Measurements from ENCODE around the gene PDE6B. TPM values are rescaled to one million over a fixed set of nuclear protein-coding genes. Genes with fewer than 3 reads are reported as not detected.

Gene PDE6B
- total and polyA plus RNA-seq, 9 donors = 1.4 to 7.5 (median 4.6) TPM

DNA sequence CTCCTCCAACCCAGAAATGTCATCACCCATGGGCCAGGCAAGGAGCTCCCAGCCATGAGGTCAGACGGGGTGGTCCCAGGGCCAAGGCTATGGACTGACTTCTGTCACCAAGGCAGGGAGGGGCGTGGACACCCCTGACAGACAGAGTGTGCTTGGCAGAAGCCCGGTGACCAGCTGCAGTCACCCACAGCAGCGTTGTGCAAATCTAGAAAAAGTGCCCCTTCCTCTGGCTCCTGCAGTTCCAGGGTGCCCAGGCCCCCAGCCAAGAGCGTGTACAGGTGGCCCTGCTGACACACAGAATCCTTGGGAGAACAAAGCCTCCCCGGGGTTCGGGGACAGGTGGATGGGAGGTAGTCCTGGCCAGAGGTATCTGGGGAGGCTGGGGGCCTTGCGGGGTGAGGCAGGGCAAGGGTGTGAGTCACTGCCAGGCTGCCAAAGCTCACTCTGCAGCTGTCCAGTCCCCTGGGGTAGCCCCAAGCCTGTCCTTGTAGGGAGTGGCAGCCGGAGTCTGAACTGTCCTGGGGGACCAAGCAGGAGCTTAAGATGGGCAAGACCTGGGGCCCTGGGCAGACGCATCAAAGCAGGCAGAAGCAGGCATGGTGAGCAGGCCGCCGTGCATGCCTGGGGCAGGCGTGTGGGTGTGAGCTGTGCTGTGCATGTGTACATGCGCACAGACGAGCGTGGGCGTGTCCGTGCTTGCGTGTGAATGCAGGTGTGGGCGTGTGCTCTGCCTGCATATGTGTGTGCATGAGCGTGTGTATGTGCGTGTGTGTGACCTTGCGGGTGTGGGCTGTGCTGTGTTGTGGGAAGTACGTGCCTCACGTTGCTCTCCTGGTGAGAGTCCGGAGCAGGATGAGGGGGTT, 52.3 kb downstream of the PDE6B start:
- H3K4me3 ChIP-seq = no peak overlapping the region
- no peak for DNase-seq
- 32 to 54% (median 37%) methylated on average over 25 to 26 of the region's 26 CpGs for whole genome bisulfite sequencing, 3 donors
- no peak overlapping the region for H3K27ac ChIP-seq
- no peaks in the 10 kb centered on the region for H3K9me3 ChIP-seq
- no peaks in the 10 kb centered on the region for H3K27me3 ChIP-seq
- no peaks in the 10 kb centered on the region for H3K36me3 ChIP-seq
- intact Hi-C loops (cut with DNase I) = loop anchor here in 1 of 4 donors (10.0 kb wide), 2 partner anchors 107 to 1787 kb away; partner anchors contain the start of gene RNF4
- H3K4me1 ChIP-seq (ENCODE audit: insufficient read depth) = peaks cover 10% of the 10 kb centered on the region
- TF ChIP-seq, protein P1, sequence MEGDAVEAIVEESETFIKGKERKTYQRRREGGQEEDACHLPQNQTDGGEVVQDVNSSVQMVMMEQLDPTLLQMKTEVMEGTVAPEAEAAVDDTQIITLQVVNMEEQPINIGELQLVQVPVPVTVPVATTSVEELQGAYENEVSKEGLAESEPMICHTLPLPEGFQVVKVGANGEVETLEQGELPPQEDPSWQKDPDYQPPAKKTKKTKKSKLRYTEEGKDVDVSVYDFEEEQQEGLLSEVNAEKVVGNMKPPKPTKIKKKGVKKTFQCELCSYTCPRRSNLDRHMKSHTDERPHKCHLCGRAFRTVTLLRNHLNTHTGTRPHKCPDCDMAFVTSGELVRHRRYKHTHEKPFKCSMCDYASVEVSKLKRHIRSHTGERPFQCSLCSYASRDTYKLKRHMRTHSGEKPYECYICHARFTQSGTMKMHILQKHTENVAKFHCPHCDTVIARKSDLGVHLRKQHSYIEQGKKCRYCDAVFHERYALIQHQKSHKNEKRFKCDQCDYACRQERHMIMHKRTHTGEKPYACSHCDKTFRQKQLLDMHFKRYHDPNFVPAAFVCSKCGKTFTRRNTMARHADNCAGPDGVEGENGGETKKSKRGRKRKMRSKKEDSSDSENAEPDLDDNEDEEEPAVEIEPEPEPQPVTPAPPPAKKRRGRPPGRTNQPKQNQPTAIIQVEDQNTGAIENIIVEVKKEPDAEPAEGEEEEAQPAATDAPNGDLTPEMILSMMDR (IDR thresholded peaks at IDR 0.05) = no peak
- TF ChIP-seq POLR2A (IDR thresholded peaks at IDR 0.05) = no peak
- TF ChIP-seq EP300 (IDR thresholded peaks at IDR 0.05) = no peak

DNA sequence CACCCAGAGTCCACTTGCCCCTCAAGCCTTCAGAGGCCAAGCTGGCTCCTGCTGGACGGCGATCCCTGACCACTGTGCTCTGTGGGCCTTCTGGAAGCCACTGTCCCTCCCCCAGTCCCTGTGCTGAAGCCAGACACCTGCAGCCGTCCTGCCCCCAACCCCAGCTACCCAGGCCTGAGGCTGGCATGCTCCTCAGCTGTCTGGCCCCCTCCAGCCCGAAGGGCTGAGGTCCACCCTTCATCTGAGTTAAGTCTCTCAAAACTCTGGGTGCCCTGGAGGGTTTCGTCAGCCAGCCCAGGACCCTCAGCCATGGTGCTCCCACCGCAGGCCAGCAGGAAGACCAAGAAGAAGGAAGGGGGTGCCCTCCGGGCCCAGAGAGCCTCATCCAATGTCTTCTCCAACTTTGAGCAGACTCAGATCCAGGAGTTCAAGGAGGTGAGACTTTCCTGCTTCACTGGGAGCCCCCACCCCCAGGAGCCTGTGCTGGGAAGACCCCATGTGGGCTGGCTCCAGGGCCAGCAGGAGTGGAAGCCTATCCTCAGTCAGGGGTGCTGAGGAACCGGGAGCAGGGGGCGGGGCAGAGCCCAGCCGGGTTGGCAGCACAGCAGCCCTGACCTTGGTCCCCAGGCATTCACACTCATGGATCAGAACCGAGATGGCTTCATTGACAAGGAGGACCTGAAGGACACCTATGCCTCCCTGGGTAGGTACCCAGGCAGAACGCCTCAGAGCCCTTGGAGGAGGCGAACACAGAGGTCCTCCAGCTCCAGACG, 53.1 kb downstream of the PDE6B start:
- intact Hi-C loops (cut with DNase I) = loop anchor here in 1 of 4 donors (10.0 kb wide), 2 partner anchors 106 to 1786 kb away; partner anchors contain the start of gene RNF4
- Histone ChIP-seq H3K4me3 (no peak overlapping the region), H3K27me3 (no peaks in the 10 kb centered on the region), H3K36me3 (no peaks in the 10 kb centered on the region), H3K4me1 (ENCODE audit: insufficient read depth) (peaks cover 6% of the 10 kb centered on the region), H3K9me3 (no peaks in the 10 kb centered on the region), H3K27ac (no peak overlapping the region)
- DNase-seq = no peak
- 48 to 64% (median 61%) methylated on average over 12 to 14 of the region's 14 CpGs for WGBS, 3 donors
- TF ChIP-seq, protein P1 (IDR thresholded peaks at IDR 0.05) = no peak
- TF ChIP-seq POLR2A (IDR thresholded peaks at IDR 0.05) = no peak
- no peak for TF ChIP-seq EP300 (IDR thresholded peaks at IDR 0.05)

DNA sequence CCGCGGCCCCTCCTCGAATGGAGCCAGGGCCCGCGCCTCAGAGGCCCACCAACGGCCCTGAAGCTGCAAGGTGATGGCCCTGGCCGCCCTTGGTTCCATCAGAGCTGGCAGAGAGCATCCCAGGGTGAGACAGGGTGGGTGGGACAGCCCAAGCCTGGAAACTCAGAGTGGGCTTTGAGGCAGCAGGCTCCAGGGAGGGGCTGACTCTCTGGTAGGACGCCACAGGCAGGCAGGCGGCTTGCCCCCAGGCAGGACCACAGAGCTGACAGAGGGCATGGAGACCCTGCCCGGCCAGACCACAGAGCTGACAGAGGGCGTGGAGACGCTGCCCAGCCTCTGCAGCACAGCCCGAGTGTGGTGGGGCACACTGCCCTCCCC, 53.7 kb downstream of the PDE6B start:
- peaks cover 5% of the 10 kb centered on the region for H3K4me1 ChIP-seq (ENCODE audit: insufficient read depth)
- no peaks in the 10 kb centered on the region for H3K36me3 ChIP-seq
- DNase-seq = no peak
- TF ChIP-seq POLR2A (IDR thresholded peaks at IDR 0.05) (no peak), EP300 (IDR thresholded peaks at IDR 0.05) (no peak)
- TF ChIP-seq, protein P1 (IDR thresholded peaks at IDR 0.05) = no peak
- intact Hi-C loops (cut with DNase I) = loop anchor here in 1 of 4 donors (10.0 kb wide), 2 partner anchors 106 to 1786 kb away; partner anchors contain the start of gene RNF4
- H3K9me3 ChIP-seq = no peaks in the 10 kb centered on the region
- WGBS, 3 donors = 56 to 78% (median 66%) methylated on average over 10 to 13 of the region's 13 CpGs
- no peak overlapping the region for H3K27ac ChIP-seq
- no peak overlapping the region for H3K4me3 ChIP-seq
- no peaks in the 10 kb centered on the region for H3K27me3 ChIP-seq

DNA sequence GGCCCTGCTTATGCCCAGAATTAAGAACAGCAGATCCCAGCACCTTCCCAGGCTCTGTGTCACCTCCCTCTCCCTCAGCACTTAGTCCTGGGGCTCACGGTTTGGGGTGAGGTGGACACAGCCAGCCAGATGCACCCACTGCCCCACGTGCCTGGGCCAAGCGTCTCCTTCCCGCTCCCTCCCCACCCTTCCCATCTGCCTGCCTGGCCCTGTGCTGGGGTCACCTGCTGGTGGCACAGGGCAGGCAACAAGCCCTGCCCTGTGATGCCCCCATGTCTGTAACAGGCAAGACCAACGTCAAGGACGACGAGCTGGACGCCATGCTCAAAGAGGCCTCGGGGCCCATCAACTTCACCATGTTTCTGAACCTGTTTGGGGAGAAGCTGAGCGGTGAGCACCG, 54.3 kb downstream of the PDE6B start:
- WGBS, 3 donors = 72 to 74% (median 74%) methylated on average over 11 of the region's 11 CpGs
- TF ChIP-seq EP300 (IDR thresholded peaks at IDR 0.05) (no peak), POLR2A (IDR thresholded peaks at IDR 0.05) (no peak)
- TF ChIP-seq, protein P1 (IDR thresholded peaks at IDR 0.05) = no peak
- intact Hi-C loops (cut with DNase I) = loop anchor here in 1 of 4 donors (10.0 kb wide), 2 partner anchors 105 to 1785 kb away; partner anchors contain the start of gene RNF4

More for the DNA sequence above, 54.3 kb downstream of the PDE6B start:
- H3K4me1 ChIP-seq (ENCODE audit: insufficient read depth) = peaks cover 5% of the 10 kb centered on the region
- no peaks in the 10 kb centered on the region for H3K9me3 ChIP-seq
- no peak overlapping the region for H3K27ac ChIP-seq
- DNase-seq = no peak
- no peaks in the 10 kb centered on the region for H3K27me3 ChIP-seq
- no peaks in the 10 kb centered on the region for H3K36me3 ChIP-seq
- no peak overlapping the region for H3K4me3 ChIP-seq

Data from ovary (tissue), 9 donors.